SIG-M5 treated with dmso at 0.1 percent for 504 hours (cell line): ENCODE results near the gene CARNS1.

Experiments
- DNase-seq: peaks from one replicate; lab custom pipeline; 2025; ENCODE audit not compliant: unreplicated experiment; lab: John Stamatoyannopoulos, UW

The CARNS1 gene

GRCh38 chr11:67415501-67416304 is at the start of gene CARNS1:
Gene CARNS1, plus strand, starts transcription at chr11:67415678. Its CDS starts 522 bp downstream, at chr11:67416200.
- no peak for DNase-seq

GRCh38 chr11:67365736-67366444 is 49.6 kb upstream of the CARNS1 start:
- DNase-seq, result no peak

- DNase-seq, result no peak
These were observed 48.9 kb upstream of the CARNS1 start for GRCh38 chr11:67366546-67366945.

- DNase-seq, result no peak
These were observed 48.3 kb upstream of the CARNS1 start for GRCh38 chr11:67366961-67367760.

- DNase-seq, result no peak
These were observed 47.7 kb upstream of the CARNS1 start for GRCh38 chr11:67367761-67368227.

- DNase-seq, result no peak
These were observed 46.9 kb upstream of the CARNS1 start for GRCh38 chr11:67368621-67369020.

GRCh38 chr11:67369275-67369674 is 46.2 kb upstream of the CARNS1 start:
- DNase-seq, result no peak

GRCh38 chr11:67369801-67370284 is 45.6 kb upstream of the CARNS1 start:
- DNase-seq, result no peak

- DNase-seq, result no peak
These were observed 45.0 kb upstream of the CARNS1 start for GRCh38 chr11:67370351-67371076.

GRCh38 chr11:67371189-67371910 is 44.1 kb upstream of the CARNS1 start:
- peak; percentile 71 for DNase-seq

GRCh38 chr11:67371911-67372320 is 43.6 kb upstream of the CARNS1 start:
- no peak for DNase-seq

- DNase-seq, result no peak
These were observed 43.0 kb upstream of the CARNS1 start for GRCh38 chr11:67372321-67372992.

GRCh38 chr11:67372993-67373647 is 42.4 kb upstream of the CARNS1 start, which contains the start of gene CLCF1:
Gene CLCF1, minus strand, starts transcription at chr11:67373598. Its CDS starts 59 bp downstream, at chr11:67373539.
- peak; percentile 24 for DNase-seq

GRCh38 chr11:67373648-67374570 is 41.6 kb upstream of the CARNS1 start:
- DNase-seq, result peak; percentile 85

GRCh38 chr11:67374571-67375281 is 40.8 kb upstream of the CARNS1 start:
- no peak for DNase-seq

- DNase-seq, result no peak
These were observed 40.0 kb upstream of the CARNS1 start for GRCh38 chr11:67375320-67376055.
